Measurements from ENCODE around the gene ADGRF5.
"Not testable (repeated sequence)": the region's sequence is repeated elsewhere in the genome, so short reads cannot be mapped to it uniquely, and the experiment has no call there.

The ADGRF5 gene

GRCh38 chr6:46850792-46851191 is 70.9 kb downstream of the ADGRF5 start:
- TF ChIP-seq POLR2A (IDR thresholded peaks at IDR 0.05; ENCODE audit: extremely low read depth, insufficient read length) (no peak), MYC (IDR thresholded peaks at IDR 0.05; ENCODE audit: low read depth, low read length) (no peak)
- TF ChIP-seq, protein P1, sequence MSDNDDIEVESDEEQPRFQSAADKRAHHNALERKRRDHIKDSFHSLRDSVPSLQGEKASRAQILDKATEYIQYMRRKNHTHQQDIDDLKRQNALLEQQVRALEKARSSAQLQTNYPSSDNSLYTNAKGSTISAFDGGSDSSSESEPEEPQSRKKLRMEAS (IDR thresholded peaks at IDR 0.05; ENCODE audit: low read depth, low read length): no peak
- TF ChIP-seq, protein P2, sequence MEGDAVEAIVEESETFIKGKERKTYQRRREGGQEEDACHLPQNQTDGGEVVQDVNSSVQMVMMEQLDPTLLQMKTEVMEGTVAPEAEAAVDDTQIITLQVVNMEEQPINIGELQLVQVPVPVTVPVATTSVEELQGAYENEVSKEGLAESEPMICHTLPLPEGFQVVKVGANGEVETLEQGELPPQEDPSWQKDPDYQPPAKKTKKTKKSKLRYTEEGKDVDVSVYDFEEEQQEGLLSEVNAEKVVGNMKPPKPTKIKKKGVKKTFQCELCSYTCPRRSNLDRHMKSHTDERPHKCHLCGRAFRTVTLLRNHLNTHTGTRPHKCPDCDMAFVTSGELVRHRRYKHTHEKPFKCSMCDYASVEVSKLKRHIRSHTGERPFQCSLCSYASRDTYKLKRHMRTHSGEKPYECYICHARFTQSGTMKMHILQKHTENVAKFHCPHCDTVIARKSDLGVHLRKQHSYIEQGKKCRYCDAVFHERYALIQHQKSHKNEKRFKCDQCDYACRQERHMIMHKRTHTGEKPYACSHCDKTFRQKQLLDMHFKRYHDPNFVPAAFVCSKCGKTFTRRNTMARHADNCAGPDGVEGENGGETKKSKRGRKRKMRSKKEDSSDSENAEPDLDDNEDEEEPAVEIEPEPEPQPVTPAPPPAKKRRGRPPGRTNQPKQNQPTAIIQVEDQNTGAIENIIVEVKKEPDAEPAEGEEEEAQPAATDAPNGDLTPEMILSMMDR (IDR thresholded peaks at IDR 0.05; ENCODE audit: low read depth, low read length): no peak
- DNase-seq (ENCODE audit: low read depth): no peak
- H3K4me3 ChIP-seq (ENCODE audit: low read depth, low read length): no peak overlapping the region

DNA sequence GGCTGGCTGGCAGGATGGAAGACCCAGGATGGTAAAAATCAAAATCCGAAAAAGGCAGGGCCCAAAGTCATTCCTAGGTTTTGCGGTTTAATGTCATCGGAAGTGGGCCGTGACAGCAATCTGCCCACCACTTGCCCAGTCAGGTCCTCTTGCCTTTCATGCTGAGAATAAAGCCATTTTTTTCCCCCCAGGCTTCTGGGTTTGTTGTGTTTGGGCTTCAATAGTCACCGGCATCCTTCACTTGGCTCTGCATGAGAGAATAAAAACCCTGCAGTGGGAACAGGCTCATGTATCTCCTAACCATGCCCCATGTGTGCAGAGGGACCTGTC is 72.4 kb downstream of the ADGRF5 start:
- no peak for TF ChIP-seq MYC (IDR thresholded peaks at IDR 0.05; ENCODE audit: low read depth, low read length)
- TF ChIP-seq, protein P1 (IDR thresholded peaks at IDR 0.05; ENCODE audit: low read depth, low read length): no peak
- TF ChIP-seq POLR2A (IDR thresholded peaks at IDR 0.05; ENCODE audit: extremely low read depth, insufficient read length): no peak
- TF ChIP-seq, protein P2 (IDR thresholded peaks at IDR 0.05; ENCODE audit: low read depth, low read length): no peak
- H3K4me3 ChIP-seq (ENCODE audit: low read depth, low read length): no peak overlapping the region
- DNase-seq (ENCODE audit: low read depth): no peak

DNA sequence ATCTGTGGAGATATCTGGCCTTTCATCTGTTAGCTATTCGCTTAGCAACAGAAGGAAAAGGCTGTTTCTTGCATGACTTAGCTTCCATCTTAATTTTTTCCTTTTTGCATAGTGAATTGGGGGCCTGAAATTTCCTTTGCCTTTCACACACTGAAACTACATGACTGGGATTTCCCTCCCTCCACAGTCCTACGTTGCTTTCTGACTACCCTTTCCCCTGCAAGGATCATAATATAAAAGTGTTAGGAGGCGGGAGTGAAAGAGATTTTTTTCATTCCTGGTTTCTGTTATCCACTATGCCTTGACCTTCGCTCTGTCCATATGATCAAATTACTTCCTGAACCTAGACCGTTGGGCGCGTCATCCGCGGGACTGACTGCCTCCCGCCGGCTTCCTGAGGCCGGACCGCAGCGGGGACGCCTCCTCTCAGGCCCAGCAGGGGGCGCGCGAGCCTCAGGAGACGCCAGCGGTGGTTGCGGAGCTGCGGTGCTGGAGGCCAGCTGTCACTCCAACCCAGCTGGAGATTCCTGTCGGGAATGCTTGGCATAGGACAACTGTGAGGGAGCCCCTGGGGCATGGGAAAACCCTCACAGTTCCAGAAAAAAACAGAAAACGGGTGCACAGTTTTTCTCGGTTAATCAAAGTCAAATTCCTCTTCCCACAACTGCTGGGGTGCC is 72.9 kb downstream of the ADGRF5 start:
- peak; percentile 76 for DNase-seq (ENCODE audit: low read depth)
- H3K4me3 ChIP-seq (ENCODE audit: low read depth, low read length): no peak overlapping the region
- no peak for TF ChIP-seq MYC (IDR thresholded peaks at IDR 0.05; ENCODE audit: low read depth, low read length)
- TF ChIP-seq, protein P2 (IDR thresholded peaks at IDR 0.05; ENCODE audit: low read depth, low read length): peak; percentile 85
- TF ChIP-seq, protein P1 (IDR thresholded peaks at IDR 0.05; ENCODE audit: low read depth, low read length): 0 out of 2 replicates have a peak, but pooled peaks have one; percentile 6

DNA sequence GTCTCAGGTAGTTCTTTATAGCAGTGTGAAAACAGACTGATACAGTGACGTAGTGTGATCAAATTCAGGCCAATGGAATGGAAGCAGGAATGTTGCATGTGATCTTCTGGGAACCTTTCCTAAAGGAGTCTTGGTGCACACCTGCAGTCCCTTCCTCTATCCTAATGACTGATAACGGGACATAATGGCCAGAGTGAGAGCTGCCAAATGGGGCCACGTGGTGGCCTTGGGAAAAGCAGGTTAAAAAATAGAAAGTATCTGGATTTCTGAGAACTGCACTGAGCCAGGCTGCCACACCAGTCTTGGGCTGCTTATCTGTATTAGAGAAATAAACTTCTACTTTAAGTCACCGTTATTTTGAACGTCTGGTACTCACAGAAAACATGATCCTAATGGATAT is 76.6 kb downstream of the ADGRF5 start:
- DNase-seq (ENCODE audit: low read depth): no peak
- TF ChIP-seq MYC (IDR thresholded peaks at IDR 0.05; ENCODE audit: low read depth, low read length): no peak
- TF ChIP-seq, protein P1 (IDR thresholded peaks at IDR 0.05; ENCODE audit: low read depth, low read length): no peak
- TF ChIP-seq, protein P2 (IDR thresholded peaks at IDR 0.05; ENCODE audit: low read depth, low read length): no peak
- no peak for TF ChIP-seq POLR2A (IDR thresholded peaks at IDR 0.05; ENCODE audit: extremely low read depth, insufficient read length)
- H3K4me3 ChIP-seq (ENCODE audit: low read depth, low read length): no peak overlapping the region

- DNase-seq (ENCODE audit: low read depth); H3K4me3 ChIP-seq (ENCODE audit: low read depth, low read length): not testable (repeated sequence)
These were observed 79.4 kb downstream of the ADGRF5 start for GRCh38 chr6:46842252-46842846.

GRCh38 chr6:46838033-46838432 is 83.7 kb downstream of the ADGRF5 start:
- no peak for DNase-seq (ENCODE audit: low read depth)
- TF ChIP-seq POLR2A (IDR thresholded peaks at IDR 0.05; ENCODE audit: extremely low read depth, insufficient read length) (no peak), MYC (IDR thresholded peaks at IDR 0.05; ENCODE audit: low read depth, low read length) (no peak)
- TF ChIP-seq, protein P1 (IDR thresholded peaks at IDR 0.05; ENCODE audit: low read depth, low read length): no peak
- TF ChIP-seq, protein P2 (IDR thresholded peaks at IDR 0.05; ENCODE audit: low read depth, low read length): no peak

DNA sequence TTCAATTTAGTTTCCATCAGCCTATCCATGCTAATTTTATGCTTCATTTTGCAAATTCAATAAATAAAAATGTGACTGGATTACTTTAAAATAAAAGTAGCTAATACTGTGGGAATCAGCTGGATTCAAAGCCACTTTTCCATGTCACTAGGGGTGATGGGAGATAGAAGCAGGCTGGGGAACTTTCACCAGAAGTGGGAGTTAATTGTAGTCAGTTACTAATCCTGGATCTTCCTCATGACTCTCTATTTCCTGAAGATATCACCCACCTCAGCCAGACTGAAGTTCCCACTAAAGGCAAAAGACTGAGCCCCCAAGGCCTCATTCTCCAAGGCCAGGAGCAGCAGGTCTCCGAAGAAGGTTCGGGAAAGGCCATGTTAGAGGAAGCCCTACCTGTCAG is 86.7 kb downstream of the ADGRF5 start:
- not testable (repeated sequence) for H3K4me3 ChIP-seq (ENCODE audit: low read depth, low read length); DNase-seq (ENCODE audit: low read depth)

More at GRCh38 chr6:46838033-46838432, 83.7 kb downstream of the ADGRF5 start:
- H3K4me3 ChIP-seq (ENCODE audit: low read depth, low read length): no peak overlapping the region

- not testable (repeated sequence) for DNase-seq (ENCODE audit: low read depth)
These were observed 87.4 kb downstream of the ADGRF5 start for GRCh38 chr6:46834257-46834916.

More at GRCh38 chr6:46834257-46834916, 87.4 kb downstream of the ADGRF5 start:
- H3K4me3 ChIP-seq (ENCODE audit: low read depth, low read length): not testable (repeated sequence)
